ENCODE data around the gene NCOA3. TPM values are rescaled to one million over a fixed set of nuclear protein-coding genes. Genes with fewer than 3 reads are reported as not detected.

The NCOA3 gene
- total and polyA plus RNA-seq, 10 of the 15 experiments (the other 5 are each of a cell fraction or from before 2014, with no cell fraction given), result 16.9 to 96.2 (median 73.6) TPM

- TF ChIP-seq CHD2 (IDR thresholded peaks at IDR 0.05; ENCODE audit: borderline replicate concordance, low read depth, low read length) (no peak), SUPT20H (IDR thresholded peaks at IDR 0.05; ENCODE audit: borderline replicate concordance, control insufficient read depth, low read depth, low read length) (no peak), SP1 (IDR thresholded peaks at IDR 0.05; ENCODE audit: low read depth, low read length) (no peak), TARDBP (IDR thresholded peaks at IDR 0.05; ENCODE audit: borderline replicate concordance) (no peak), SMAD1 (IDR thresholded peaks at IDR 0.05; ENCODE audit: low read depth, partially characterized antibody) (peak; percentile 71), TCF7 (IDR thresholded peaks at IDR 0.05; ENCODE audit: borderline replicate concordance) (no peak), RB1 (IDR thresholded peaks at IDR 0.05; ENCODE audit: borderline replicate concordance) (no peak), STAT1 (conservative IDR thresholded peaks at IDR 0.05) (no peak), ATF3 (IDR thresholded peaks at IDR 0.05; ENCODE audit: borderline replicate concordance, extremely low read depth, low read depth, low read length) (no peak), MLLT1 (IDR thresholded peaks at IDR 0.05) (no peak), RELA (IDR thresholded peaks at IDR 0.05; ENCODE audit: borderline replicate concordance, partially characterized antibody) (no peak), MAX (IDR thresholded peaks at IDR 0.05; ENCODE audit: low read depth, low read length) (no peak), BCLAF1 (IDR thresholded peaks at IDR 0.05) (no peak), CBFB (IDR thresholded peaks at IDR 0.05; ENCODE audit: low read depth) (no peak), SIN3A (IDR thresholded peaks at IDR 0.05; ENCODE audit: low read depth, low read length) (no peak), ZNF384 (IDR thresholded peaks at IDR 0.05; ENCODE audit: borderline replicate concordance, low read depth, low read length) (no peak), NFXL1 (IDR thresholded peaks at IDR 0.05; ENCODE audit: borderline replicate concordance) (peak; percentile 68), CREB1 (IDR thresholded peaks at IDR 0.05; ENCODE audit: low read depth) (no peak), ZNF274 (IDR thresholded peaks at IDR 0.05; ENCODE audit: insufficient read depth, insufficient read length) (no peak), RCOR1 (conservative IDR thresholded peaks at IDR 0.05; ENCODE audit: low read depth, low read length) (no peak), SPI1 (IDR thresholded peaks at IDR 0.05; ENCODE audit: borderline replicate concordance, insufficient read depth, low read depth, low read length) (no peak), PRDM15 (CRISPR knock-in tag; IDR thresholded peaks at IDR 0.05) (no peak)
Observed at GRCh38 chr20:47493175-47493962, 8.3 kb upstream of the NCOA3 start (continued).

Data from GM12878 (cell line).